Myocyte (in vitro differentiated cells): Measurements from ENCODE around the gene SYT9. TPM values are rescaled to one million over a fixed set of nuclear protein-coding genes. Genes with fewer than 3 reads are reported as not detected.
"Not testable (repeated sequence)": the region's sequence is repeated elsewhere in the genome, so short reads cannot be mapped to it uniquely, and the experiment has no call there.

Experiments used
- DNase-seq: peaks from one replicate; pipeline ENCODE4 v3.0.0-alpha.2; 2012; ENCODE audit warnings: low read depth
- microRNA counts: library from miRNA; unstranded; fragments of <30 nt; microRNA quantifications from one replicate; lab custom pipeline; 2016
- microRNA-seq: library from miRNA; unstranded; fragments of <30 nt; microRNA quantifications from one replicate; pipeline ENCODE4, GENCODE V29; 2016
- total RNA-seq: library from RNA; depleted of rRNA; stranded (reverse); fragments of >200 nt; gene quantifications from 2 replicates; pipeline ENCODE4 v1.2.3, GENCODE V29; 2014

The SYT9 gene
- total RNA-seq, 1 donor from 2014 or later: not detected

DNA sequence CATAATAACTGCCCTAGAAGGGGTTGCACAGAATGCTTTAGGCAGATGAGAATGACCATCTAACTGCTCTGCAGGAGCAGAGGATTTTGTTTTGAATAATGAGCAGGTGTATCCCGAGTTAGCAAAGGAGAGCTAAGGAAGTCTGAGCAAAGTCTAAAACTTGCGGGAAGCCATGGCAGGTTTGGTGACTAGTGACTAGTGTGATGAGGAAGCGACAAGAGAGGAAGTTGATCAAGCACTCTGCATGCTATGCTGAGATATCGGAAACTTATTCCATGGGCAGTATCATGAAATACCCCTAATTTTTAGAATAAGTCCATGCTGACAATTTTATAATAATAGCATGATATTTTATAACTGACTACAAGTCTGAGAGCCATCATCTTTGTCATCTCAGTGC lies 246.5 kb downstream of the SYT9 start:
- no peak for DNase-seq

DNA sequence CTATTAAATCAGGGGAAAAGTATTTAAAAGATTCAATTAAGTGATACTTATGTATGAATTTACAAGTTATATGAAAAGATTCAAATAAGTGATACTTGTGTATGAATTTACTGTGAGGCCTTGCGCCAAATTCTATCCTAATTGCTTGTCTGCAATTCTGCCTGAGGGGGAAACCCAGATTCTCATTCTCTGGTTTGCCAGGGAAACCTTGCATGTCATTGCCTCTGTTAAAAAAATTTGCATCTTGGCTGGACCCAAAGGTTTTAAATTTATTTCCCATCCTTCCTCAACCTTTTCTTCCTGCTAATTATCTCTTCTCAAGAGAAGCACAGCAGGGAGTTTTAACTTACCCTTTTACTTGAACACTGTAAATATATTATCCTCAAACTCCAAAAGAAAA lies 247.4 kb downstream of the SYT9 start:
- DNase-seq: no peak

DNA sequence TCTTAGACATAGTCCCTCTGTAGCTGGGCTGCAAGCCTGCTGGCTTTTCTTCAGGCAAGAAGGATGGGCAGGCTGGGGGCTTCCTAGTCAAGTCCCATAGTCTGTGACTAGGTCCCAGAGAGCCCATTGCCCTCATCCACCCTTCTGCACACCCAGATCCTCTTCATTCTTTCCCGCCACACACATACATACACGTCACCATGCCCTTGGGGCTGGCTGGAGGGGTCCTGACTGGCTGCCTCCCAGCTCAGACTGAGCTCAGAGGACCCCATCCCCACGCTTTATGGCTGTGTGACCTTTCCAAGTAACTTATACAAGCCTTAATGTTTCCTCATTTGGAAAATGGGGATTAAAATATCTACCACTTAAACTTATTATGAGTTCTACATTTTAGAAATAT lies 248.5 kb downstream of the SYT9 start:
- no peak for DNase-seq

DNA sequence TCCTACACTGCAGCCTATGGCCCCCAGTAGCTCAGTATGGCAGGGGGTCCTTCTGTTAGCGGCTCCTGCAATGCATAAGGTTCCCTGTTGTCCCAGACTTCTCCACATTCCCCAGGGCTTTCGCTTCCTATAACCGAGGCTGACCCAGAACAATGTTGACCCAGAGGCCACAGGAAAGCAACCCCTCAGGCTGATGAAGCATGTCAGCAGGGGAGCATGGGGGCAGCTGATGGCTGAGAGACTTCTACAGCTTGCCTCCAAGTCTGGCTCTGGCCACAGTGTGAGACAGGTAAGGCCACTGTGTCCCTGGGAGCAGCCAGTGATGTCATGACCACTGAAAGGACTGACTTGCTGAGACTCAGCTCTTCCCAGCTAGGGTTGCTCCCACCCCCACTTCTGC lies 249.5 kb downstream of the SYT9 start:
- no peak for DNase-seq

GRCh38 chr11:7501894-7502293 lies 250.2 kb downstream of the SYT9 start:
- no peak for DNase-seq

GRCh38 chr11:7506243-7506642 lies 254.5 kb downstream of the SYT9 start:
- no peak for DNase-seq

DNA sequence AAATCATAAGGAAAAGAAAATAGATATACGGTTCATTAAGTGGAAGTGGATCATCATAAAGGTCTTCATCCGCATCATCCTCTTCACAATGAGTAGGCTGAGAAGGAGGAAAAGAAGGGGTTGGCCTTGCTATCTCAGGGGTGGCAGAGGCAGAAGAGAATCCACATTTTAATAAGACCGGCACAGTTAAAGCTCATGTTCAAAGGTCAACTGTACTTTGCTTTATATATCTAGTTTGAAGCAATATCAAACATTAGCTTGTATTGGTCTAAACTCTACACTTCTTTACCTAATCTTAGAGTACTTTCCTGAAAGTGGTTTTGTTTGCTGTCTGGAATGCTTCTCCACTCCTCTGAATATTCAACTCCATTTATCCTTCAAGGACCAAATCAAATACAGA lies 256.4 kb downstream of the SYT9 start:
- no peak for DNase-seq

GRCh38 chr11:7509966-7510365 lies 258.3 kb downstream of the SYT9 start:
- no peak for DNase-seq

DNA sequence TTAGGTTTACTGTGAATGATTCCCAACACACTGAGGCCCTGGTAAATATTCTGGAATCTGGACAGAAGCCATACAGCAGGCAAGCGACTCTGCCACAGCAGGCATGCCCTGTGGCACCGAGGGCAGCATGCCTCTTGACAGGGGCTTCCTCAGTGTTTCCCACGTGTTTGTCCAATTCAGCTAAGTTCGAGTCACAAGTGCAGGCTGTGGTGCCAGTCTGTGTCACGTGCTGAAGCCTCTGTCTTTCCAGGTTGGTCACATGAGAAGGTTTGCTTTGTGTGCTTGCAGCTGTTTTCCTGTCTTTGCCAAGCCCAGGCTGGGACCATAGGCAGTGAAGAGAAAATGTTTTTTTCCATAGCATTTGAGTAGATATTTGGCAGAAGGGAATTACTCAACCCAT lies 259.7 kb downstream of the SYT9 start:
- peak; percentile 85 for DNase-seq

DNA sequence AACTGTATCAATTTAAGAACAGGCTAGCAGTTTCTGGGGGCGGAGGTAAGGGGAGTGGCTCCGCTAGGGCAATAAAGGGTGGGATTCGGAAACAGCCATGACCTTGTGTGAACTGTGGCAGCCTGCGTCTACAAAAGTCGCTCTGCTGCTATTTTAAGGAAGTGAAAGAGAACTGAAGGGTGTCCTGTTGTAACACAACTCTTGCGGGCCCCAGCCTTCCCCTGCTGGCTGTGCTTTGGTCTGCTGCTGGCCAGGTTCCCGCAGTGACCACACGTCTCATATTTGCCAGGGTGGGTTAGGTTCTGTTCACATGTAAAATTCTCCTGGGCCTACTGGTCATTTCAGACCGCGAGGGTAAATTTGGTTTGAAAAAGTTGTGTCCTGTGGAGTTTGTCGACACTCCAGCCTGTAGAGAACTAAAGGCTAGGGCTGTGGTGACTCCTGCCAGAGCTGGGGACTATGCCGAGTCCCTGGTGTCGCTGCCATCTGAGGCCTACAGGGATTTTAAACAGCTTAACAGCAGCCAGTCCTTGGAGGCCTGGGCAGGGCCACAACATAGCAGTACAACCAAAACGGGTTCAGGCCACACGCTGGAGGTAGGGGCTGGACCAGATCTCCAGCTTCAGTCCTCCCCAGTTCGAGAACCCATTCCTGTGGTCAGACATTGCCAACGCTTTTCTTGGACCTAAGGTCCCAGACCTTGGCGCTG lies 261.0 kb downstream of the SYT9 start:
- peak; percentile 83 for DNase-seq

DNA sequence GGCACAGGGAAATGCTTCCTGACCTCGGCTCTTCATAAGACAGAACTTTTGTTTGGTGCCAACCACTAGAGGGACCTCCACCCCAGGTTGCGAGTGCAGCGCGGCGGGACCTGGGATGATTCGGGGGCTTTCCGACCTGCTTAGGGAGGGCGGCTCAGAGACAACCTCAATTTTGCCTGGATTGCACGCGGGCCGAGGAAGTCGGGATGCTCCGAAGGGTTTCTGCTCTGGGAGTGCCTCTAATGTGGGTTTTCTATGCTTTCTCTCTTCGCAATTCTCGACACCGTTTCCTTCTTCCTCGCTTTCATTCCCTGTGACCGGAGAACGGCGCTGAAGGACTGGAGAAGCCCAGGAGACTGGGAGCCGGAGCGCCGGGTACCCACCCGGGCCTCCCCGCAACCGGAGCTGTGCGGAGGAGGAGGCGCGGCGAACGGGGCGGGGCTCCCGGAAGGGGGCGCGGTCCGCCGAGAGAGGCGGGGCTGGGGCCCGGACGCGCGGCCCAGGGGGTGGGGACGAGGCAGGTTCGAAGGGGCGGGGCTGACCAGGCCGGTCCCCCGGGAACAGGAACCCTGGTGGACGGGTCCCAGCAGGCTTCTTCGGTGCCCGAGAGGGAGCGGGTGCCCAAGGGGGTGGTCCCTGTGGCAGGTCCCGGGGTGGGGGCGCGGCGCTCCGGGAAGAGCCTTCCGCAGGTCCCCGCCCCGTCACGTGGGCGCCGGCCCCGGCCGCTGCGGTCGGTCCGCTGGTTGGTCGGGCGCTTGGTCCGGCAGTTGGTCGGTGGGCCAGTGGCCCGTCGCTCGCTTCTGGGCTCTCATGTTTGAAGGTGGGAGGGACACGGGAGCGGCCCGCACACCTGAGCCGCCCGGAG lies 261.8 kb downstream of the SYT9 start, which contains the start of gene PPFIBP2:
TSS of gene PPFIBP2 (plus strand) at position 766 of the 865 bp plus-strand sequence. CDS start 35,477 bp downstream, outside the sequence.
- peak; percentile 71 for DNase-seq

- no peak for DNase-seq
Observed at GRCh38 chr11:7514099-7514591, 262.4 kb downstream of the SYT9 start.

DNA sequence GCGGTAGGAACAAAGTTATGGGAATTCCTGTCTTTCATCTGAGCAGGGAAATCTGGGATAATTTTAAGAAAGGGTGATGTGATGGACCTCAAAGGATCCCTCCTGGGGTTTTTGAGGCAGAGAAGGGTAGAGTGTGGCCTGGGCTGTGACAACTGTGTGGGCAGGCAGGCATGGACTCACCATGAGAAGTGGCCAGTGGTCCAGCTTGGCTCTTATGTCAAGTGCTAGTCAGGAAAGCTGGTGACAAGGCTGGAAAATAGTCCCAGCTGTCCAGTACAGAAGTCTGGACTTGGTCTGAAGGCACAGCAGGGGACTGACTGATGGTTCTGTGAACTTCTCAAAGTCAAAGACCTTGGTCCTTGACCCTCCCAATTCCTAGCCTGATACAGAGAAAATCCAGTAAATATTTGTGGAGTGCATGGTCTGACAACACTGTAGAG lies 263.8 kb downstream of the SYT9 start:
- peak; percentile 52 for DNase-seq

- no peak for DNase-seq
Observed at GRCh38 chr11:7516475-7516874, 264.8 kb downstream of the SYT9 start.

GRCh38 chr11:7517743-7518142 lies 266.0 kb downstream of the SYT9 start:
- not testable (repeated sequence) for DNase-seq

MicroRNAs encoded within 50 kb of the gene (microRNA counts, 767-probe panel; counts per million panel counts)
- microRNA hsa-miR-302e (lab: Ali Mortazavi, UCI): not detected

Small RNAs within 50 kb of the gene (microRNA-seq; reads per million reads assigned to microRNA genes)
- not detected for gene MIR302E

Other genes with a start within 250 kb of the SYT9 start
- 1.9 and 2.8 TPM in 2 replicates for gene ZNF214, start 231.6 kb upstream of the SYT9 start, total RNA-seq
- not detected in 2 replicates for gene NLRP14, start 231.4 kb upstream of the SYT9 start, total RNA-seq
- not detected in 2 replicates for gene RBMXL2, start 162.9 kb upstream of the SYT9 start, total RNA-seq
- not detected in 2 replicates for gene OLFML1, start 233.6 kb downstream of the SYT9 start, total RNA-seq